Dendritic cell treated with granulocyte-macrophage colony-stimulating factor and Interleukin-4, amounts not matched to agents 40 ng/mL and 50 ng/mL, for 4 days (primary cell): ENCODE measurements around the gene FOXRED1.
"Not testable (repeated sequence)": the region's sequence is repeated elsewhere in the genome, so short reads cannot be mapped to it uniquely, and the experiment has no call there.

Experiments used
- H3K27ac Mint-ChIP-seq: one replicate; pipeline ENCODE4 v1.8.0; 2022; ENCODE audit warnings: mild to moderate bottlenecking, mixed read lengths
- H3K27me3 Mint-ChIP-seq: one replicate; pipeline ENCODE4 v1.8.0; 2022; ENCODE audit warnings: mild to moderate bottlenecking, mixed read lengths
- H3K36me3 Mint-ChIP-seq: one replicate; pipeline ENCODE4 v1.8.0; 2022; ENCODE audit warnings: low read depth, mixed read lengths
- H3K4me1 Mint-ChIP-seq: one replicate; pipeline ENCODE4 v1.8.0; 2022; ENCODE audit warnings: low read depth, mixed read lengths
- H3K4me3 Mint-ChIP-seq: one replicate; pipeline ENCODE4 v1.8.0; 2022; ENCODE audit warnings: mild to moderate bottlenecking, moderate library complexity, mixed read lengths
- H3K9me3 Mint-ChIP-seq: one replicate; pipeline ENCODE4 v1.8.0; 2022; ENCODE audit warnings: mixed read lengths
- intact Hi-C: fragments of 100-400 bp; cut with micrococcal nuclease; formaldehyde crosslinking; loops from one replicate; pipeline ENCODE4 v1.15.0; 2022

The FOXRED1 gene

GRCh38 chr11:126282736-126283591 is 14.0 kb downstream of the FOXRED1 start, which contains the start of gene TIRAP:
TIRAP (plus strand) TSS chr11:126283093; CDS start chr11:126290895, 7,802 bp downstream.
- peak within 1 kb of the TSS; percentile 98 for H3K4me3 Mint-ChIP-seq
- peaks cover 22% of the 10 kb centered on the region for H3K36me3 Mint-ChIP-seq
- peaks cover 53% of the 10 kb centered on the region for H3K4me1 Mint-ChIP-seq
- no peaks in the 10 kb centered on the region for H3K27me3 Mint-ChIP-seq
- peak within 1 kb of the TSS; percentile 93 for H3K27ac Mint-ChIP-seq
- H3K9me3 Mint-ChIP-seq = no peaks in the 10 kb centered on the region
- intact Hi-C loops = loop anchor here (1.0 to 5.0 kb wide), 2 partner anchors 14 to 71 kb away; partner anchors contain the start of genes FAM118B, FOXRED1 and RPUSD4

DNA sequence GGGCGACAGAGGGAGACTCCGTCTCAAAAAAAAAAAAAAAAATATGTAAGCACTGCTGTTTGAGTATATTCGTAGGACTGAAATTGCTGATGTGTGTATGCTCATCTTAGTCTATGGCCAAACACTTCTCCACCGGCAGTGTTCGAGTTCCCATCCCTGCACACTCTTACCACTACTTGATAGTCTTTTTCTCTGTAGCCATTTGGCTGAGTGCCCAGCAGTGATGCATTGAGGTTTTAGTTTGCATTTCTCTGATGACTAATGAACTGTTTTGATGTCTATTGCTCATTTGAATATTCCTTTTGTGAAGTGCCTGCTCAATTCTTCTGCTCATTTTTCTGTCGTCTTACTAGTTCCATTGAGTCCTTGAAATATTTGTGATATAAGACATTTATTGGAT is 15.9 kb downstream of the FOXRED1 start:
- H3K36me3 Mint-ChIP-seq = peaks cover 29% of the 10 kb centered on the region
- intact Hi-C loops = loop anchor here (5.0 kb wide), 1 partner anchor 73 kb away; the partner anchor contains the start of genes FAM118B and RPUSD4
- H3K4me3 Mint-ChIP-seq = peak overlapping the region; percentile 2
- H3K27me3 Mint-ChIP-seq = no peaks in the 10 kb centered on the region
- peaks cover 47% of the 10 kb centered on the region for H3K4me1 Mint-ChIP-seq
- H3K9me3 Mint-ChIP-seq = no peaks in the 10 kb centered on the region
- no peak overlapping the region for H3K27ac Mint-ChIP-seq

- intact Hi-C loops = no loop called here
- peaks cover 60% of the 10 kb centered on the region for H3K36me3 Mint-ChIP-seq
Measured at GRCh38 chr11:126288237-126288636, 19.3 kb downstream of the FOXRED1 start.

DNA sequence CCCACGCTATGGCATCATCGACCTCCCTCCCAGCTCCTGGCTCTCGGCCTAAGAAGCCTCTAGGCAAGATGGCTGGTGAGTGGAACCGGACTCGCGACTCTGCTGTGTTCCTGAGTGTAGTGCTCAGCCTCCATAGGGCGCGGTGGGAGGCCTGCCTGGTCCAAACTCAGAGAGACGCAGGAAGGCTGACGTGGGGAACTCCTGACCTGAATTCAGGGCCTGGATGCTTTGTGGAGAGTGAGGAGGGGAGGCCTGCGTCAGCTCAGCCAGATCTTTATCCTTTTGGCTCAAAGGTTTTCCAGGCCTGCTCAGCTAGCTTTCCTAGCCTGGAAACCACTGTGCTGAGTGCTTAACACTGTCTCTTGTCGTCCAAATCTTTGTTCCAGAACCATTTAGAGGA is 21.9 kb downstream of the FOXRED1 start:
- H3K4me3 Mint-ChIP-seq = no peak overlapping the region
- H3K27me3 Mint-ChIP-seq = no peaks in the 10 kb centered on the region
- intact Hi-C loops = no loop called here
- peaks cover 81% of the 10 kb centered on the region for H3K36me3 Mint-ChIP-seq
- no peak overlapping the region for H3K27ac Mint-ChIP-seq
- peaks cover 12% of the 10 kb centered on the region for H3K4me1 Mint-ChIP-seq
- H3K9me3 Mint-ChIP-seq = no peaks in the 10 kb centered on the region

More at GRCh38 chr11:126288237-126288636, 19.3 kb downstream of the FOXRED1 start:
- peaks cover 23% of the 10 kb centered on the region for H3K4me1 Mint-ChIP-seq
- no peak overlapping the region for H3K4me3 Mint-ChIP-seq
- no peak overlapping the region for H3K27ac Mint-ChIP-seq
- no peaks in the 10 kb centered on the region for H3K9me3 Mint-ChIP-seq
- no peaks in the 10 kb centered on the region for H3K27me3 Mint-ChIP-seq

DNA sequence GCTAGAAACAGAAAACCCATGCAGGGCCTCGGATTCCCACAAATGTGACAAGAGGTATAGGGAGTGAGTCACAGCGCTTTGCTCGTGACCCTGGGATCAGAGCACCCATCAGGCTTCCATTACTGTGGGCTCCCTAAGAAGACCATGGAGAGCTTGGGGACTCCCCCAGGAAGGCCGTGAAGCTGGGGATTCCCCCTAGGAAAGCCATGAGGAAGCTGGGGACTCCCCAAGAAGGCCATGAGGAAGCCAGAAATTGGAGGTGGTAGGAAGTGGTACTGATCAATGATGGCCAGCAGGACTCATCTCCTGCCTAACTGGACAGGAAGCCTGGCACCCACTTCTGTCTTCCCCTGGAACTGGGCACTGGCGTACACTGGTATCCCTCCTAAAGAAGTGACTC is 24.8 kb downstream of the FOXRED1 start:
- no peaks in the 10 kb centered on the region for H3K9me3 Mint-ChIP-seq
- H3K36me3 Mint-ChIP-seq = peaks cover 90% of the 10 kb centered on the region
- no peaks in the 10 kb centered on the region for H3K27me3 Mint-ChIP-seq
- H3K4me1 Mint-ChIP-seq = peaks cover 17% of the 10 kb centered on the region
- H3K4me3 Mint-ChIP-seq = no peak overlapping the region
- no peak overlapping the region for H3K27ac Mint-ChIP-seq
- intact Hi-C loops = no loop called here

- H3K4me3 Mint-ChIP-seq = no peak overlapping the region
- peaks cover 17% of the 10 kb centered on the region for H3K4me1 Mint-ChIP-seq
- H3K9me3 Mint-ChIP-seq = no peaks in the 10 kb centered on the region
- intact Hi-C loops = no loop called here
- peaks cover 83% of the 10 kb centered on the region for H3K36me3 Mint-ChIP-seq
- H3K27me3 Mint-ChIP-seq = no peaks in the 10 kb centered on the region
- H3K27ac Mint-ChIP-seq = no peak overlapping the region
Measured at GRCh38 chr11:126297004-126297403, 28.1 kb downstream of the FOXRED1 start.

DNA sequence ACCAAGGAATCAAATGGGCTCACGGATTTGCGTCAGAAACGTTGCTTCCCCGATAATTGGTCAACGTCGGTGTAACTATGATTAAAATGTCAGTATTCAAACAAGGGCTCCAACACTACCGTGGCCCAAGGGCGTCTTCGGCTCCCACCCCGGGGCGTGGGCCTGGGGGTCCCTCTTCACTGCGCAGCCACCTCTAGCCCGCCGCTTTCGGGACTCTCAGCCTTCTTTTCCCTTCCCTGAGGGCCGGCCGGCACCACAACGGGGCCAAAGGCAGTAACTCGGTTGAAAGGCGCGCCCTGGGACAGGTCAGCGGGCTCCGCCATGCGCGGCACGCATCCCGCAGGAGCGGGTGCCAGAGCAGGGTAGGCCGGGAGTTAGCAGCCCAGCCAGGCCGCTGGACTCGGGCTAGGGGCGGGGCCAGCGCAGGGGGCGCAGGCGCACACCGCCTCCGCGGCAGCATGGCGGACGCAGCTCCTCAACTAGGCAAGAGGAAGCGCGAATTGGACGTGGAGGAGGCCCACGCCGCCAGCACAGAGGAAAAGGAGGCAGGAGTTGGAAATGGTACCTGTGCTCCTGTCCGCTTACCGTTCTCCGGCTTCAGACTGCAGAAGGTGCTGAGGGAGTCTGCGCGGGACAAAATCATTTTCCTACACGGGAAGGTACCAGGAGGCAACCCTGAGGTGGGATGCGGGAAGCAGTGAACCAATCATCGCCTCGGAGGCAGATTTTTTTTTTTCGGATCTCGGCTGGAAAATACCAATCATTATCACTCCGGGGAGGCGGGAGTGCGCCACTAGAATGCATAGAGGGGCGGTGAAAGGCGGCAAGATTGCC is 34.9 kb downstream of the FOXRED1 start, which contains the start of gene DCPS:
DCPS (plus strand) TSS at position 438 of the 834 bp plus-strand sequence; CDS start at position 459, 21 bp downstream.
- peak within 1 kb of the TSS; percentile 87 for H3K27ac Mint-ChIP-seq
- H3K27me3 Mint-ChIP-seq = no peaks in the 10 kb centered on the region
- H3K36me3 Mint-ChIP-seq = peaks cover 41% of the 10 kb centered on the region
- H3K4me3 Mint-ChIP-seq = peak within 1 kb of the TSS; percentile 96
- peaks cover 34% of the 10 kb centered on the region for H3K4me1 Mint-ChIP-seq
- H3K9me3 Mint-ChIP-seq = no peaks in the 10 kb centered on the region
- intact Hi-C loops = loop anchor here (5.0 kb wide), 1 partner anchor 37 kb away; the partner anchor contains the start of genes FOXRED1 and SRPRA

- Mint-ChIP-seq H3K27me3 (no peaks in the 10 kb centered on the region), H3K4me1 (peaks cover 34% of the 10 kb centered on the region), H3K27ac (peak overlapping the region; percentile 87), H3K4me3 (peak overlapping the region; percentile 96), H3K9me3 (no peaks in the 10 kb centered on the region), H3K36me3 (peaks cover 38% of the 10 kb centered on the region)
- intact Hi-C loops = loop anchor here (5.0 kb wide), 1 partner anchor 37 kb away; the partner anchor contains the start of genes FOXRED1 and SRPRA
Measured at GRCh38 chr11:126304457-126305075, 35.6 kb downstream of the FOXRED1 start.

- H3K27ac Mint-ChIP-seq = no peak overlapping the region
- H3K4me3 Mint-ChIP-seq = no peak overlapping the region
- intact Hi-C loops = no loop called here
- H3K4me1 Mint-ChIP-seq = peaks cover 44% of the 10 kb centered on the region
- peaks cover 37% of the 10 kb centered on the region for H3K36me3 Mint-ChIP-seq
- no peaks in the 10 kb centered on the region for H3K9me3 Mint-ChIP-seq
- no peaks in the 10 kb centered on the region for H3K27me3 Mint-ChIP-seq
Measured at GRCh38 chr11:126305699-126306098, 36.7 kb downstream of the FOXRED1 start.

DNA sequence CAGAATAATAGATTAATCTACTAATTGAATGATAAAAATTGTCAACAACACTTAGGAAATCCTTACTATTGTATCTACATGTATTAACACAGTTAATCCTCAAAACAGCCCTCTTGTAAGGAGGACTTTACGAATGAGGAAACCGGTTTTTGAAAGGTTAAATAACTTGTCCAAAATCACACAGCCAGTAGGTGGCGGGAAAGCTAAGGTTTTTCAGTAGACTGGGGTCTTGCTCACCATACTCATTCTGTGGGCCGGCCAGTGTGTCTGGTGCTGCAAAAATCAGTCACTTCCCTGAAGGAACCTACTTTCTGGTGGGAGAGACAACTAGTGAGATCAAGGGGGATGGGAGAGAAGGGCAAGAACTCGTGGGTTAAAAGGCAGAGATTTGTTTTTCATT is 38.8 kb downstream of the FOXRED1 start:
- Mint-ChIP-seq H3K9me3 (no peaks in the 10 kb centered on the region), H3K4me3 (no peak overlapping the region), H3K27me3 (no peaks in the 10 kb centered on the region), H3K27ac (no peak overlapping the region), H3K4me1 (peaks cover 60% of the 10 kb centered on the region), H3K36me3 (peaks cover 34% of the 10 kb centered on the region)
- intact Hi-C loops = no loop called here

DNA sequence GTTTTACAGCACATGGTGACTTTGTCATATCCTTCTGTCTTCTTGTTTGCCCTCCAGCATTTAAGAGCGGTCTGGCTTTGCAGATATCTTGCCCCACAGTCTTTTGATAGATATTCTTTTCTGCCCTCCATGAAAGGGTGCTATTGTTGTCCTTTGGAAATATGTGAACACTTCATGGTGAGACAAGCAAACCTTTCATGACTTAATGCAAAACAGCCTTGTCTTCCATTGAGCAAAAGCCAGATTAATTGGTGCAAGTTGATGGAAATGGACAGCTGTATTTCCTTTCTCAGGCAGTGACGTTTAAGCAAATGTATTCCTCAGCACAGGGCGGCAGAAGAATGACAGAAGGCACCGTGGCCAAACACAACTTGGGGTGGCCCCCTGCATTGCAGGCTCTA is 39.3 kb downstream of the FOXRED1 start:
- H3K27ac Mint-ChIP-seq = no peak overlapping the region
- no peaks in the 10 kb centered on the region for H3K9me3 Mint-ChIP-seq
- intact Hi-C loops = no loop called here
- no peak overlapping the region for H3K4me3 Mint-ChIP-seq
- H3K36me3 Mint-ChIP-seq = peaks cover 34% of the 10 kb centered on the region
- H3K4me1 Mint-ChIP-seq = peaks cover 62% of the 10 kb centered on the region
- no peaks in the 10 kb centered on the region for H3K27me3 Mint-ChIP-seq

DNA sequence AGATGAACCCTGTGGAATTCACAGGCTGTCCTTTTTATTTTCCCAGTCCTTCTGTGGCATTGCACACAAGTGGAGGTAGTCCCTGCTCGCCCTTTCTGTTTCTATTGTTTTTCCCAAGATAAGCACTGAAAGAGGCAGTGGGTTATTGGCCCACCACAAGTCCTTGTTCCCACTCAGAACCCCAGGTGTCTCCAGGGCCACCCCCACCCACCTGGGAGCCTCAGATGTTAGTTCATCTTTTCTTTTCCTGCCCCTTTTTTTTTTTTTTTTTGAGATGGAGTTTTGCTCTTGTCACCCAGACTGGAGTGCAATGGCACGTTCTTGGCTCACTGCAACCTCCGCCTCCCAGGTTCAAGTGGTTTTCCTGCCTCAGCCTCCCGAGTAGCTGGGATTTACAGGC is 39.8 kb downstream of the FOXRED1 start:
- intact Hi-C loops = not testable (repeated sequence)
- Mint-ChIP-seq H3K4me1 (peaks cover 62% of the 10 kb centered on the region), H3K36me3 (peaks cover 31% of the 10 kb centered on the region)

GRCh38 chr11:126310200-126310991 is 41.4 kb downstream of the FOXRED1 start:
- H3K4me3 Mint-ChIP-seq = no peak overlapping the region
- no peaks in the 10 kb centered on the region for H3K27me3 Mint-ChIP-seq
- peaks cover 26% of the 10 kb centered on the region for H3K36me3 Mint-ChIP-seq
- intact Hi-C loops = loop anchor here (1.0 to 5.0 kb wide), 5 partner anchors 47 to 680 kb away; partner anchors contain the start of gene ST3GAL4
- H3K27ac Mint-ChIP-seq = no peak overlapping the region
- no peaks in the 10 kb centered on the region for H3K9me3 Mint-ChIP-seq
- H3K4me1 Mint-ChIP-seq = peaks cover 60% of the 10 kb centered on the region

More for the DNA sequence above, 39.8 kb downstream of the FOXRED1 start:
- not testable (repeated sequence) for H3K27me3 Mint-ChIP-seq, H3K4me3 Mint-ChIP-seq, H3K27ac Mint-ChIP-seq, H3K9me3 Mint-ChIP-seq
